SK-N-SH treated with all-trans-retinoic acid at 6 μM for 48 hours (cell line): ENCODE data around the gene ALDH1B1.

Experiments used
- ATAC-seq: fragments of 200-7000 bp; cut with Tn5 transposase; 3 replicates; pipeline ENCODE4 v1.9.1; 2020; ENCODE audit warnings: mild to moderate bottlenecking, moderate library complexity
- ARNTL ChIP-seq: fragments of 450-650 bp; formaldehyde crosslinking; IDR thresholded peaks from 2 replicates; pipeline ENCODE4 v1.5.0; 2020; ENCODE audit warnings: low read depth, mild to moderate bottlenecking, moderate library complexity, borderline replicate concordance
- BACH2 ChIP-seq: fragments of 250-450 bp; sonication (Bioruptor Pico); IDR thresholded peaks from 2 replicates; pipeline ENCODE4 v1.9.0; 2021; ENCODE audit warnings: mild to moderate bottlenecking, borderline replicate concordance
- CSDC2 ChIP-seq: fragments of 250-450 bp; sonication (Bioruptor Pico); IDR thresholded peaks from 2 replicates; pipeline ENCODE4 v1.5.0; 2020; ENCODE audit warnings: mild to moderate bottlenecking, moderate library complexity
- ESRRG ChIP-seq: fragments of 250-450 bp; sonication (Bioruptor Pico); IDR thresholded peaks from 2 replicates; pipeline ENCODE4 v1.6.1; 2021; ENCODE audit warnings: mild to moderate bottlenecking
- GLIS3 ChIP-seq: fragments of 250-450 bp; sonication (Bioruptor Pico); IDR thresholded peaks from 2 replicates; pipeline ENCODE4 v1.5.0; 2020; ENCODE audit warnings: mild to moderate bottlenecking, moderate library complexity
- ISL1 ChIP-seq: fragments of 250-450 bp; sonication (Bioruptor Pico); IDR thresholded peaks from 2 replicates; pipeline ENCODE4 v2.1.2; 2022; ENCODE audit warnings: mild to moderate bottlenecking, moderate library complexity
- OSR1 ChIP-seq: fragments of 250-450 bp; sonication (Bioruptor Pico); IDR thresholded peaks from 2 replicates; pipeline ENCODE4 v1.8.0; 2022; ENCODE audit warnings: moderate library complexity, mild to moderate bottlenecking, inconsistent platforms
- PATZ1 ChIP-seq: fragments of 250-450 bp; sonication (Bioruptor Pico); IDR thresholded peaks from 2 replicates; pipeline ENCODE4 v1.8.0; 2020; ENCODE audit warnings: mild to moderate bottlenecking, moderate library complexity, borderline replicate concordance
- PPARA ChIP-seq: fragments of 250-450 bp; sonication (Bioruptor Pico); IDR thresholded peaks from 2 replicates; pipeline ENCODE4 v1.5.0; 2020; ENCODE audit warnings: mild to moderate bottlenecking, borderline replicate concordance
- RARB ChIP-seq: fragments of 250-450 bp; sonication (Bioruptor Pico); IDR thresholded peaks from 2 replicates; pipeline ENCODE4 v1.8.0; 2021; ENCODE audit warnings: mild to moderate bottlenecking, moderate library complexity
- SNAI2 ChIP-seq: fragments of 250-450 bp; sonication (Bioruptor Pico); IDR thresholded peaks from 2 replicates; pipeline ENCODE4 v1.5.0; 2020; ENCODE audit warnings: mild to moderate bottlenecking, moderate library complexity
- TCF4 ChIP-seq: fragments of 250-450 bp; sonication (Bioruptor Pico); IDR thresholded peaks from 2 replicates; pipeline ENCODE4 v1.8.0; 2021; ENCODE audit warnings: mild to moderate bottlenecking, moderate library complexity, borderline replicate concordance
- TOX ChIP-seq: fragments of 250-450 bp; sonication (Bioruptor Pico); IDR thresholded peaks from 2 replicates; pipeline ENCODE4 v1.8.0; 2021; ENCODE audit warnings: mild to moderate bottlenecking, moderate library complexity, borderline replicate concordance
- ZC3H10 ChIP-seq: fragments of 250-450 bp; sonication (Bioruptor Pico); IDR thresholded peaks from 2 replicates; pipeline ENCODE4 v1.5.1; 2021; ENCODE audit warnings: mild to moderate bottlenecking, moderate library complexity
- ZFP3 ChIP-seq: fragments of 250-450 bp; sonication (Bioruptor Pico); IDR thresholded peaks from 2 replicates; pipeline ENCODE4 v1.5.0; 2020; ENCODE audit warnings: mild to moderate bottlenecking, moderate library complexity
- ZFP30 ChIP-seq: fragments of 450-650 bp; formaldehyde crosslinking; IDR thresholded peaks from 2 replicates; pipeline ENCODE4 v1.5.0; 2022; ENCODE audit warnings: mild to moderate bottlenecking, moderate library complexity
- ZNF70 ChIP-seq: fragments of 450-650 bp; formaldehyde crosslinking; IDR thresholded peaks from 2 replicates; pipeline ENCODE4 v1.5.0; 2020; ENCODE audit warnings: mild to moderate bottlenecking, moderate library complexity
- ZNF8 ChIP-seq: fragments of 450-650 bp; formaldehyde crosslinking; IDR thresholded peaks from 2 replicates; pipeline ENCODE4 v1.5.0; 2020; ENCODE audit warnings: mild to moderate bottlenecking, moderate library complexity
- TF ChIP-seq, protein P1 (sequence below): fragments of 250-450 bp; sonication (Bioruptor Pico); IDR thresholded peaks from 2 replicates; pipeline ENCODE4 v1.5.1; 2021; ENCODE audit warnings: mild to moderate bottlenecking, moderate library complexity
- TF ChIP-seq, protein P2 (sequence below): fragments of 250-450 bp; sonication (Bioruptor Pico); IDR thresholded peaks from 2 replicates; pipeline ENCODE4 v1.5.0; 2020; ENCODE audit warnings: mild to moderate bottlenecking, moderate library complexity
- TF ChIP-seq, protein P3 (sequence below): fragments of 250-450 bp; sonication (Bioruptor Pico); IDR thresholded peaks from 2 replicates; pipeline ENCODE4 v1.8.0; 2021; ENCODE audit warnings: low read depth, mild to moderate bottlenecking, moderate library complexity, borderline replicate concordance

The ALDH1B1 gene

DNA sequence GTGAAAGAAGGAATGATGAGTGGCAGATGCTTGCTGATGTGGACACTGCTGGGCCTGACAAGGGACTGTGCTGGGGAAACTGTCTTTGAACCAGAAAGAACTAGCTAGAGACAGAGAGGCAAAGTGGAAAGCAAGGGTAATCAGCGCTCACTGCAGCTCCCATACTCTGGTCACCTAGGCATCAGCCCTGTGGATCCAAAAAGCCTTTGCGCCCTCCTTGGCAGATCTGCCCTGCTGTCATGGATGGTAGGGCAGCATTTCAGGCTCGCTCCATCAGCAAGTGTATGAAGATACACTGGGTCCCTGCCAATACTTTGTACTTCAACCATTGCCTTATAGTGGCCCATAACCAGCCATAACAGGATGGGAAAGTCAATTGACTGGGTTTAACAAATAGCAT is 6.6 kb upstream of the ALDH1B1 start:
- no peak for ATAC-seq
- no peak for TF ChIP-seq ISL1 (CRISPR knock-in tag)
- TF ChIP-seq GLIS3 (CRISPR knock-in tag), result no peak
- TF ChIP-seq OSR1 (CRISPR knock-in tag), result no peak
- no peak for TF ChIP-seq PATZ1 (CRISPR knock-in tag)
- TF ChIP-seq TCF4 (CRISPR knock-in tag), result no peak
- TF ChIP-seq, protein P1, sequence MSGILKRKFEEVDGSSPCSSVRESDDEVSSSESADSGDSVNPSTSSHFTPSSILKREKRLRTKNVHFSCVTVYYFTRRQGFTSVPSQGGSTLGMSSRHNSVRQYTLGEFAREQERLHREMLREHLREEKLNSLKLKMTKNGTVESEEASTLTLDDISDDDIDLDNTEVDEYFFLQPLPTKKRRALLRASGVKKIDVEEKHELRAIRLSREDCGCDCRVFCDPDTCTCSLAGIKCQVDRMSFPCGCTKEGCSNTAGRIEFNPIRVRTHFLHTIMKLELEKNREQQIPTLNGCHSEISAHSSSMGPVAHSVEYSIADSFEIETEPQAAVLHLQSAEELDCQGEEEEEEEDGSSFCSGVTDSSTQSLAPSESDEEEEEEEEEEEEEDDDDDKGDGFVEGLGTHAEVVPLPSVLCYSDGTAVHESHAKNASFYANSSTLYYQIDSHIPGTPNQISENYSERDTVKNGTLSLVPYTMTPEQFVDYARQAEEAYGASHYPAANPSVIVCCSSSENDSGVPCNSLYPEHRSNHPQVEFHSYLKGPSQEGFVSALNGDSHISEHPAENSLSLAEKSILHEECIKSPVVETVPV (CRISPR knock-in tag), result no peak
- TF ChIP-seq PPARA (CRISPR knock-in tag), result no peak
- TF ChIP-seq ZNF70 (CRISPR knock-in tag), result no peak
- no peak for TF ChIP-seq TOX (CRISPR knock-in tag)
- TF ChIP-seq BACH2, result no peak
- no peak for TF ChIP-seq RARB (CRISPR knock-in tag)
- no peak for TF ChIP-seq ESRRG
- no peak for TF ChIP-seq CSDC2 (CRISPR knock-in tag)
- TF ChIP-seq, protein P2, sequence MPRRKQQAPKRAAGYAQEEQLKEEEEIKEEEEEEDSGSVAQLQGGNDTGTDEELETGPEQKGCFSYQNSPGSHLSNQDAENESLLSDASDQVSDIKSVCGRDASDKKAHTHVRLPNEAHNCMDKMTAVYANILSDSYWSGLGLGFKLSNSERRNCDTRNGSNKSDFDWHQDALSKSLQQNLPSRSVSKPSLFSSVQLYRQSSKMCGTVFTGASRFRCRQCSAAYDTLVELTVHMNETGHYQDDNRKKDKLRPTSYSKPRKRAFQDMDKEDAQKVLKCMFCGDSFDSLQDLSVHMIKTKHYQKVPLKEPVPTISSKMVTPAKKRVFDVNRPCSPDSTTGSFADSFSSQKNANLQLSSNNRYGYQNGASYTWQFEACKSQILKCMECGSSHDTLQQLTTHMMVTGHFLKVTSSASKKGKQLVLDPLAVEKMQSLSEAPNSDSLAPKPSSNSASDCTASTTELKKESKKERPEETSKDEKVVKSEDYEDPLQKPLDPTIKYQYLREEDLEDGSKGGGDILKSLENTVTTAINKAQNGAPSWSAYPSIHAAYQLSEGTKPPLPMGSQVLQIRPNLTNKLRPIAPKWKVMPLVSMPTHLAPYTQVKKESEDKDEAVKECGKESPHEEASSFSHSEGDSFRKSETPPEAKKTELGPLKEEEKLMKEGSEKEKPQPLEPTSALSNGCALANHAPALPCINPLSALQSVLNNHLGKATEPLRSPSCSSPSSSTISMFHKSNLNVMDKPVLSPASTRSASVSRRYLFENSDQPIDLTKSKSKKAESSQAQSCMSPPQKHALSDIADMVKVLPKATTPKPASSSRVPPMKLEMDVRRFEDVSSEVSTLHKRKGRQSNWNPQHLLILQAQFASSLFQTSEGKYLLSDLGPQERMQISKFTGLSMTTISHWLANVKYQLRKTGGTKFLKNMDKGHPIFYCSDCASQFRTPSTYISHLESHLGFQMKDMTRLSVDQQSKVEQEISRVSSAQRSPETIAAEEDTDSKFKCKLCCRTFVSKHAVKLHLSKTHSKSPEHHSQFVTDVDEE, result no peak
- TF ChIP-seq ZC3H10, result no peak
- TF ChIP-seq SNAI2, result no peak
- TF ChIP-seq ARNTL (CRISPR knock-in tag), result no peak
- TF ChIP-seq ZFP30 (CRISPR knock-in tag), result no peak
- TF ChIP-seq ZFP3, result no peak
- TF ChIP-seq, protein P3, sequence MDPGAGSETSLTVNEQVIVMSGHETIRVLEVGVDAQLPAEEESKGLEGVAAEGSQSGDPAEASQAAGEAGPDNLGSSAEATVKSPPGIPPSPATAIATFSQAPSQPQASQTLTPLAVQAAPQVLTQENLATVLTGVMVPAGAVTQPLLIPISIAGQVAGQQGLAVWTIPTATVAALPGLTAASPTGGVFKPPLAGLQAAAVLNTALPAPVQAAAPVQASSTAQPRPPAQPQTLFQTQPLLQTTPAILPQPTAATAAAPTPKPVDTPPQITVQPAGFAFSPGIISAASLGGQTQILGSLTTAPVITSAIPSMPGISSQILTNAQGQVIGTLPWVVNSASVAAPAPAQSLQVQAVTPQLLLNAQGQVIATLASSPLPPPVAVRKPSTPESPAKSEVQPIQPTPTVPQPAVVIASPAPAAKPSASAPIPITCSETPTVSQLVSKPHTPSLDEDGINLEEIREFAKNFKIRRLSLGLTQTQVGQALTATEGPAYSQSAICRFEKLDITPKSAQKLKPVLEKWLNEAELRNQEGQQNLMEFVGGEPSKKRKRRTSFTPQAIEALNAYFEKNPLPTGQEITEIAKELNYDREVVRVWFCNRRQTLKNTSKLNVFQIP, result no peak

DNA sequence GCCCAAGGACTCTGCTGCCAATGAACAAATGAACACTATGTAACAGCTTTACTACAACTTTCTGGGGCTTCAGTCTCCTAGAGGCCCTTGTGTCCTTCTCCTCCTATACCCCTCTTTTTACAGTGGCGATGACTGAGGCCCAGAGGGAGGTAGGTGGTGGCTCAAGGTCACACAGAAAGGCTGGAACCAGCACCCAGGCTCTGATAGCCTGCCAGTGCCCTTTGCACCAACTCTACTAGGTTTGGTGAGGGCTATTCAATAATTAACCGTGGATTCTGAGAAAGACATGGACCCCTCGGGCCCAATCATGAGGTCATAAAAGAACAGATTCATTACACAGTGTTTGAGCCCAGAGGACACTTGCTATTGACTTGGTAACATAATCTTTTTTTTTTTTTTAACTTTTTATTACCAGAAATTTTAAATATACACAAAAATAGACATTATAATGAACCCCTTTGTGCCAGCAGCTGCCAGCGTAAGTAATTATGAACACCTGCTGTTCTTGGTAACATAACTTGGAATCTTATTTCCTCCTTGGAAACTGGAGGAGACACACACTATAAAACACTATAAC is 6.1 kb upstream of the ALDH1B1 start:
- ATAC-seq, result no peak
- TF ChIP-seq ISL1 (CRISPR knock-in tag) (no peak), ESRRG (no peak), PPARA (CRISPR knock-in tag) (no peak), OSR1 (CRISPR knock-in tag) (no peak), ZFP30 (CRISPR knock-in tag) (no peak), ZFP3 (no peak), PATZ1 (CRISPR knock-in tag) (no peak), GLIS3 (CRISPR knock-in tag) (no peak), ZNF8 (CRISPR knock-in tag) (no peak), ZNF70 (CRISPR knock-in tag) (no peak)
- TF ChIP-seq, protein P1 (CRISPR knock-in tag), result no peak
- TF ChIP-seq, protein P3, result no peak
- TF ChIP-seq, all 23 proteins: peak for 0
